Uterus (tissue), 2 donors: ENCODE results near the gene CLCA4.

Experiments
- CTCF ChIP-seq, 4 experiments: fragments of 200-600 bp in 2 of 4; fragments of 450-650 bp in 2 of 4; sonication (generic) in 2 of 4; IDR thresholded peaks; one replicate each; pipeline ENCODE4 v1.5.1; 2016 to 2019; ENCODE audit warnings: antibody characterized with exemption in 4 of 4, mild to moderate bottlenecking in 2 of 4, moderate library complexity in 1 of 4
- POLR2A ChIP-seq, 2 donors: fragments of 450-650 bp; IDR thresholded peaks; one replicate each; pipeline ENCODE4 v1.6.1; 2016; ENCODE audit warnings: antibody characterized with exemption in 2 of 2, mild to moderate bottlenecking in 1 of 2, moderate library complexity in 1 of 2

GRCh38 chr1:86583593-86583992 lies 36.7 kb downstream of the CLCA4 start:
- TF ChIP-seq CTCF (IDR thresholded peaks at IDR 0.05) = no peak
- no peak for TF ChIP-seq POLR2A (IDR thresholded peaks at IDR 0.05)
